Measurements from ENCODE around the gene RAVER1. TPM values are rescaled to one million over a fixed set of nuclear protein-coding genes. Genes with fewer than 3 reads are reported as not detected.

RAVER1 gene
- total RNA-seq, 2 experiments from 2014 or later = 87.0 to 87.8 TPM

DNA sequence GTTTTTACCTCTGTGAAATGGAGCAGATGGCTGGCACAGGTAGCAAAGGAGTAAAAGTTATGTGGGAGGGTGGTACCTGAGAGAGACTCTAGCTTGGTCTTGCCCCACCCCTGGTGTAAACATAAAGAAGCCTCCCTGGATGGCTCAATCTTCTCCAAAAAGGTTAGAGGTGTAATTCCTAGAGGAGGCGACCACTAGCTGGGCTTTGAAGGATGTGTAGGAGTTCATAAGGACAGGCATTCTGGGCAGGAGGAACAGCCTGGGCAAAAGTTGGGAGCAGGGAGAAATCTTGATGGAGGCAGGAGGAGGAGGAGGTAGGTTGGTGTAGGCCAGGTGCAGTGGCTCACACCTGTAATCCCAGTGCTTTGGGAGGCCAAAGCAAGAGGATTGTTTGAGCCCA is 54.4 kb downstream of the RAVER1 start:
- H3K36me3 Mint-ChIP-seq = peaks cover 44% of the 10 kb centered on the region

DNA sequence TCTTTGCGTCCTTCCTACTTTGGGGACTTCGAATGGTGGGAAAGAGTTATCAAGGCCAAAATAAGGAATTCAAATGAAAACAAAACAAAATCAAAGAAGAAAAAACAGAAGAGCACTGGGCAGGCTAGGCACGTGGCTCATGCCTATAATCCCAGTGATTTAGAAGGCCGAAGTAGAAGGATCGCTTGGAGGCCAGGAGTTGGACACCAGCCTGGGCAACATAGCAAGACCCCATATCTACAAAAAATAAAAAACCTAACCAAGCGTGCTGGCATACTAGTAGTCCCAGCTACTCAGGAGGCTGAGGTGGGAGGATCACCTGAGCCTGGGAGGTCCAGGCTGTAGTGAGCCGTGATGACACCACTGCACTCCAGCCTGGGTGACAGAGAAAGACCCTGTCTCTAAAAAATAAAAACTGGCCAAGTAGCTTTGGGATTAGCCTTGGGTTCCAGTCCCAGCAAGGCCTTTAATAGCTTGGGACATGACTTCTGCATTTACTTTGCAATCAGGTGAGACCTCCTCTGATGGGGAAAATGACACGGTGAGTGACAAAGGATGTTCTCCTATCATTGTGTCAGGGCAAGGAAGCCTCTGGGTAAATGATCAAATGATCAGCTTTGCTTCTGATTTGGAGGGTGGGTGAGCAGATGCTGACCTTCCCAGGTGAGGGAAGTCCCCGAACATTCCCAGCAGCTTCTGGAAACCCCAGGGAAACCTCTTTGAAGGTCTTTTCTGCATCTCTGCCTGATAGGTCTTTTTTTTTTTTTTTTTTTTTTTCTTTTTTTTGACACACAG is 55.3 kb downstream of the RAVER1 start:
- H3K4me3 Mint-ChIP-seq = no peak overlapping the region
- ATAC-seq (no peak), DNase-seq (no peak)
- H3K36me3 Mint-ChIP-seq = peaks cover 40% of the 10 kb centered on the region
- no peaks in the 10 kb centered on the region for H3K27me3 Mint-ChIP-seq
- CTCF ChIA-PET = interaction anchor here (0.9 to 3.4 kb wide), 6 partner anchors 8 to 113 kb away, joined by 3 to 55 read pairs (median 3); partner anchors contain the start of gene ICAM1
- peak overlapping the region; percentile 47 for H3K27ac Mint-ChIP-seq
- peaks cover 43% of the 10 kb centered on the region for H3K4me1 Mint-ChIP-seq
- H3K9me3 Mint-ChIP-seq (ENCODE audit: low read depth) = no peaks in the 10 kb centered on the region

More for the DNA sequence above, 54.4 kb downstream of the RAVER1 start:
- no peak overlapping the region for H3K4me3 Mint-ChIP-seq
- H3K4me1 Mint-ChIP-seq = peaks cover 41% of the 10 kb centered on the region
- ATAC-seq = no peak
- H3K9me3 Mint-ChIP-seq (ENCODE audit: low read depth) = no peaks in the 10 kb centered on the region
- no peak for DNase-seq
- H3K27me3 Mint-ChIP-seq = no peaks in the 10 kb centered on the region
- H3K27ac Mint-ChIP-seq = peak overlapping the region; percentile 67
- CTCF ChIA-PET = interaction anchor here (0.9 to 3.4 kb wide), 6 partner anchors 9 to 112 kb away, joined by 3 to 55 read pairs (median 4); partner anchors contain the start of genes ICAM1 and ICAM5

DNA sequence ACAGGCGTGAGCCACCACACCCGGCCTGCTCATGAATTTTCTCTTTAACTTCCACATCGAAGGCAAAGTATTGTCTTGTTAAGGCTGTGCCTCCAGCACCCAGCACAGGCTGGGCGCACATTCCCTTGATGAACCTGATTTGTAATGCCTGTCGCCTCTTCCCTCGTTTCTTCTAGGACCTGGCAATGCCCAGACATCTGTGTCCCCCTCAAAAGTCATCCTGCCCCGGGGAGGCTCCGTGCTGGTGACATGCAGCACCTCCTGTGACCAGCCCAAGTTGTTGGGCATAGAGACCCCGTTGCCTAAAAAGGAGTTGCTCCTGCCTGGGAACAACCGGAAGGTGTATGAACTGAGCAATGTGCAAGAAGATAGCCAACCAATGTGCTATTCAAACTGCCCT is 58.7 kb downstream of the RAVER1 start:
- no peaks in the 10 kb centered on the region for H3K27me3 Mint-ChIP-seq
- H3K4me1 Mint-ChIP-seq = peaks cover 51% of the 10 kb centered on the region
- no peak overlapping the region for H3K4me3 Mint-ChIP-seq
- ATAC-seq = no peak
- CTCF ChIA-PET = interaction anchor here (1.1 to 2.3 kb wide), 4 partner anchors 14 to 59 kb away, joined by 3 to 9 read pairs (median 4); partner anchors contain the start of genes ICAM5 and RAVER1
- peak overlapping the region; percentile 14 for H3K27ac Mint-ChIP-seq
- H3K9me3 Mint-ChIP-seq (ENCODE audit: low read depth) = no peaks in the 10 kb centered on the region
- DNase-seq = no peak
- peaks cover 30% of the 10 kb centered on the region for H3K36me3 Mint-ChIP-seq

DNA sequence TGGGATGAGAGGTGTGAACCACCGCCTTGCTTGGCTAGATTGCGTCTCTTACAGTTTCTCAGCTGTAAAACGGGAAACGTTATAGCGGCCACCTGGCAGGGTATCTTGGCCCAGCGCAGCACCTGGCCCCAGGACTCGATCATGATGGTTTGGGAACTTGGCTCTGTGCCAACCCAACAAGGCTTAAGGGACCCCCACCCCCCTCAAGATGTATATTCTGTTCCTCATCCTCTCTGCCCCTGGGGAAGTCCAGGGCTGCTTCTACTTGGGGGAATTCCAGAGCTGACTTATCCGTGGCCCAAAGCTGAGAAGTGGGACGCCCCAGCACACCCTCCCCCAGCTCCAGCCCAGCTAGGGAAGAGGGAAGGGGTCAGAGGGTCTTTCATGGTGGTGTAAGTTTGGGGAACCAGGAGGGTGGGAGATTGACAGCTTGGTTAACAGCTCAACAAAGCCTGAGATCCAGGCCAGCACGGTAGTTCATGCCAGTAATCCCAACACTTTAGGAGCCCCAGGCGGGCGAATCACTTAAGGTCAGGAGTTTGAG is 61.7 kb downstream of the RAVER1 start:
- Mint-ChIP-seq H3K4me1 (peaks cover 39% of the 10 kb centered on the region), H3K27me3 (no peaks in the 10 kb centered on the region), H3K4me3 (peak overlapping the region; percentile 81), H3K9me3 (ENCODE audit: low read depth) (no peaks in the 10 kb centered on the region), H3K36me3 (peaks cover 18% of the 10 kb centered on the region), H3K27ac (peak overlapping the region; percentile 89)
- ATAC-seq (peak; percentile 4), DNase-seq (peak; percentile 57)
- CTCF ChIA-PET = interaction anchor here (0.7 to 7.5 kb wide), 25 partner anchors 8 to 341 kb away, joined by 3 to 320 read pairs (median 8); partner anchors contain the start of genes CDC37, ICAM4, ICAM5 and MRPL4

DNA sequence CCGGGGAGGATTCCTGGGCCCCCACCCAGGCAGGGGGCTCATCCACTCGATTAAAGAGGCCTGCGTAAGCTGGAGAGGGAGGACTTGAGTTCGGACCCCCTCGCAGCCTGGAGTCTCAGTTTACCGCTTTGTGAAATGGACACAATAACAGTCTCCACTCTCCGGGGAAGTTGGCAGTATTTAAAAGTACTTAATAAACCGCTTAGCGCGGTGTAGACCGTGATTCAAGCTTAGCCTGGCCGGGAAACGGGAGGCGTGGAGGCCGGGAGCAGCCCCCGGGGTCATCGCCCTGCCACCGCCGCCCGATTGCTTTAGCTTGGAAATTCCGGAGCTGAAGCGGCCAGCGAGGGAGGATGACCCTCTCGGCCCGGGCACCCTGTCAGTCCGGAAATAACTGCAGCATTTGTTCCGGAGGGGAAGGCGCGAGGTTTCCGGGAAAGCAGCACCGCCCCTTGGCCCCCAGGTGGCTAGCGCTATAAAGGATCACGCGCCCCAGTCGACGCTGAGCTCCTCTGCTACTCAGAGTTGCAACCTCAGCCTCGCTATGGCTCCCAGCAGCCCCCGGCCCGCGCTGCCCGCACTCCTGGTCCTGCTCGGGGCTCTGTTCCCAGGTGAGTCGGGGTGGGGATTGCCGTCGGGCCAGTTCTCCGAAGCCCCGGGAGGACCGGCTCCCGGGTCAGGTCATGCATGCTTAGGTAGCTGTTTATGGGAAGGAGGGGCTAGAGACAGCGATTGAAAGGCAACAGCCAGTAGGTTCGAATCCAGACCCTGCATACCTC is 62.5 kb downstream of the RAVER1 start, which contains the start of gene ICAM1:
Gene ICAM1 (plus strand): TSS at position 505 of the 779 bp plus-strand sequence. CDS start 40 bp downstream, at position 545.
- no peaks in the 10 kb centered on the region for H3K27me3 Mint-ChIP-seq
- H3K4me3 Mint-ChIP-seq = peak within 1 kb of the TSS; percentile 81
- H3K9me3 Mint-ChIP-seq (ENCODE audit: low read depth) = no peaks in the 10 kb centered on the region
- ATAC-seq (peak; percentile 67), DNase-seq (peak; percentile 91)
- CTCF ChIA-PET = interaction anchor here (0.7 to 7.5 kb wide), 31 partner anchors 8 to 340 kb away, joined by 3 to 320 read pairs (median 6); partner anchors contain the start of genes CDC37, ICAM4, ICAM5 and MRPL4
- H3K27ac Mint-ChIP-seq = peak within 1 kb of the TSS; percentile 89
- peaks cover 18% of the 10 kb centered on the region for H3K36me3 Mint-ChIP-seq
- peaks cover 39% of the 10 kb centered on the region for H3K4me1 Mint-ChIP-seq

DNA sequence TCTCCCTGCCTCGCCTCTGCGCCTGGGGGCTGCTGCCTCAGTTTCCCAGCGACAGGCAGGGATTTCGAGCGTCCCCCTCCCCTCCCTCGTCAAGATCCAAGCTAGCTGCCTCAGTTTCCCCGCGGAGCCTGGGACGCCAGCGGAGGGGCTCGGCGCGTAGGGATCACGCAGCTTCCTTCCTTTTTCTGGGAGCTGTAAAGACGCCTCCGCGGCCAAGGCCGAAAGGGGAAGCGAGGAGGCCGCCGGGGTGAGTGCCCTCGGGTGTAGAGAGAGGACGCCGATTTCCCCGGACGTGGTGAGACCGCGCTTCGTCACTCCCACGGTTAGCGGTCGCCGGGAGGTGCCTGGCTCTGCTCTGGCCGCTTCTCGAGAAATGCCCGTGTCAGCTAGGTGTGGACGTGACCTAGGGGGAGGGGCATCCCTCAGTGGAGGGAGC is 63.1 kb downstream of the RAVER1 start:
- CTCF ChIA-PET = interaction anchor here (0.7 to 7.5 kb wide), 27 partner anchors 9 to 340 kb away, joined by 3 to 320 read pairs (median 8); partner anchors contain the start of genes CDC37, ICAM4, ICAM5 and MRPL4
- Mint-ChIP-seq H3K4me3 (peak overlapping the region; percentile 81), H3K27ac (peak overlapping the region; percentile 89), H3K9me3 (ENCODE audit: low read depth) (no peaks in the 10 kb centered on the region), H3K4me1 (peaks cover 36% of the 10 kb centered on the region), H3K27me3 (no peaks in the 10 kb centered on the region), H3K36me3 (peaks cover 15% of the 10 kb centered on the region)
- peak; percentile 60 for ATAC-seq
- peak; percentile 93 for DNase-seq

DNA sequence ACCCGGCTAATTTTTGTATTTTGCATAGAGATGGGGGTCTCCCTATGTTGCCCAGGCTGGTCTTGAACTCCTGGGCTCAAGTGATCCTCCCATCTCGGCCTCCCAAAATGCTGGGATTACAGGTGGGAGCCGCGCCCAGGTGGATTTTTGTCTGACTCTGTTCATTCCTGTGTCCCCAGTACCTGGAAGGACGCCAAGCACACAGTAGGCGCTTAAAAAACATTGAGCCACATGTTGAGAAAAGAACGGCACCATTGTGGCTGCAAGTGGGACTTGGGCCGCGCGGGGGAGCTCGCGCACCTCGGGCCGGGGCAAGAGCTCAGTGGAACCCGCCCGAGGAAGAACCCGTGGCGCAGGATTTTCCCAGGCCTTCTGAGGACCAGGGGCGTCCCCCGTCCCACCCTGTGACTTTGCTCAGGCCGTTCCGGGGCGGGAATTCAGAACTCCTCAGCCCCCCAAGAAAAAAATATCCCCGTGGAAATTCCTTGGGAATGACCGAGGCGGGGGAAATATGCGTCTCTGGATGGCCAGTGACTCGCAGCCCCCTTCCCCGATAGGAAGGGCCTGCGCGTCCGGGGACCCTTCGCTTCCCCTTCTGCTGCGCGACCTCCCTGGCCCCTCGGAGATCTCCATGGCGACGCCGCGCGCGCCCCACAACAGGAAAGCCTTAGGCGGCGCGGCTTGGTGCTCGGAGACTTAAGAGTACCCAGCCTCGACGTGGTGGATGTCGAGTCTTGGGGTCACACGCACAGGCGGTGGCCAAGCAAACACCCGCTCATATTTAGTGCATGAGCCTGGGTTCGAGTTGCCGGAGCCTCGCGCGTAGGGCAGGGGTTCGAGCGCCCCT is 63.8 kb downstream of the RAVER1 start:
- Mint-ChIP-seq H3K27me3 (no peaks in the 10 kb centered on the region), H3K4me3 (peak overlapping the region; percentile 81), H3K9me3 (ENCODE audit: low read depth) (no peaks in the 10 kb centered on the region), H3K27ac (peak overlapping the region; percentile 89), H3K36me3 (peaks cover 8% of the 10 kb centered on the region), H3K4me1 (peaks cover 32% of the 10 kb centered on the region)
- ATAC-seq (peak; percentile 68), DNase-seq (peak; percentile 93)
- CTCF ChIA-PET = interaction anchor here (0.7 to 7.5 kb wide), 33 partner anchors 10 to 339 kb away, joined by 3 to 320 read pairs (median 5); partner anchors contain the start of genes CDC37, ICAM4, ICAM5 and KRI1

DNA sequence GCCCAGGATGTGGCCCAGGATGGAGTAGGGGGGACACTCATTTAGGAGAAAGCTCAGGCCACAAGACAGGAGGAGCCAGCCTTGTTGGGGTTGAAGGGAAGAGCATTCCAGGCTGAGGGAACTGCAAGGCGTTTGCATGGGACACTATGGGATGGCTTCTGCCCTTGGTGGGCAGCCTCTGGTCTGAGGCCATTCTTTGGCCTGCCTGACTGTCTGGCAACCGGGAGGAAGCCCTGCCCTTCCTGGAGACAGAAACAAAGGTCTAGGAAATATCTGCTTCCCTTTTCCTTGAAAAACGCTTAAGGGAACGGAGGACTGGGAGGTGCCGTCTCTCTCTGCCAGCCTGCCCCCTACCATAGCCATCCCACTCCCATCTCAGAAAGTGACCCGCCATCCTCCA is 65.3 kb downstream of the RAVER1 start:
- DNase-seq (no peak), ATAC-seq (no peak)
- CTCF ChIA-PET = interaction anchor here (0.6 to 7.5 kb wide), 9 partner anchors 10 to 124 kb away, joined by 3 to 320 read pairs (median 27); partner anchors contain the start of genes MRPL4 and TYK2
- Mint-ChIP-seq H3K27me3 (no peaks in the 10 kb centered on the region), H3K27ac (no peak overlapping the region), H3K9me3 (ENCODE audit: low read depth) (no peaks in the 10 kb centered on the region), H3K36me3 (peaks cover 4% of the 10 kb centered on the region), H3K4me1 (peaks cover 27% of the 10 kb centered on the region), H3K4me3 (no peak overlapping the region)

DNA sequence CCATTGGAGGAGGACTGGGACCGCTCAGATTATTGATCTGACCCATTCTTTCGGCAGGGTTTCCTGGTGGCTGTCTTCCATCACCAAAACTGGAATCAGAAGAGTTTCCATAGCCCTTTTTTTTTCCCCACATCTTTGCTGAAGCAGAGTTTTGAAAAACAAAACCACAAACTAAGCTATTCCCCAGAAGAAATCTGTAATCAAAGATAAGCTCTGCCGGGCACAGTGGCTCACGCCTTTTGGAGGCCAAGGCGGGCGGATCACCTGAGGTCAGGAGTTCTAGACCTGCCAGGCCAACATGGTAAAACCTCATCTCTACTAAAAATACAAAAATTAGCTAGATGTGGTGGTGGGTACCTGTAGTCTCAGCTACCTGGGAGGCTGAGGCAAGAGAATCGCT is 66.6 kb downstream of the RAVER1 start:
- Mint-ChIP-seq H3K36me3 (no peaks in the 10 kb centered on the region), H3K4me1 (peaks cover 17% of the 10 kb centered on the region), H3K27ac (no peak overlapping the region), H3K9me3 (ENCODE audit: low read depth) (no peaks in the 10 kb centered on the region), H3K27me3 (no peaks in the 10 kb centered on the region), H3K4me3 (no peak overlapping the region)
- DNase-seq (no peak), ATAC-seq (no peak)
- CTCF ChIA-PET = interaction anchor here (0.7 to 7.5 kb wide), 6 partner anchors 9 to 286 kb away, joined by 3 to 320 read pairs (median 62); partner anchors contain the start of gene TYK2

Data from activated CD8-positive, alpha-beta memory T cell treated with anti-CD3 and anti-CD28 coated beads, Interleukin-2, amount 10 ng/mL, durations not matched to agents 7 days and 5 days (primary cell).